ENCODE measurements around the gene PRPF40A.

DNA sequence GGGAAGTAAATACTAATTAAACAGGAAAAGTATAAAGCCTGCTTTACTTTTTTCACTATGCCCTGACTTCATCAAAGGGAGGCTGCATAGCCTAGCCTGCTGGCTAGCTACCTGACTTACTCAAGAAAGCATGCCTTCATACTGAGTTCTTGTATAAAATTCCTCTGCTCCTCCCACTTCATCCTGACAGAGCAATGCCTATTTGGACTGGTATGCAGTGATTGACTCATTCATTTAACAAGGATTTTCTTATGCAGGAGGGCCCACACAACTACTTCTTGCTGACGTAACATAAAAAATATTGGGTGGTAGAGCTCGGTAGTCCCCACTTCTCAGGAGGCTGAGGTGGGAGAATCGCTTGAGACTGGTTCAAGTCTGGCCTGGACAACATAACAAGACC lies 70.5 kb downstream of the PRPF40A start:
- TF ChIP-seq, protein P1, sequence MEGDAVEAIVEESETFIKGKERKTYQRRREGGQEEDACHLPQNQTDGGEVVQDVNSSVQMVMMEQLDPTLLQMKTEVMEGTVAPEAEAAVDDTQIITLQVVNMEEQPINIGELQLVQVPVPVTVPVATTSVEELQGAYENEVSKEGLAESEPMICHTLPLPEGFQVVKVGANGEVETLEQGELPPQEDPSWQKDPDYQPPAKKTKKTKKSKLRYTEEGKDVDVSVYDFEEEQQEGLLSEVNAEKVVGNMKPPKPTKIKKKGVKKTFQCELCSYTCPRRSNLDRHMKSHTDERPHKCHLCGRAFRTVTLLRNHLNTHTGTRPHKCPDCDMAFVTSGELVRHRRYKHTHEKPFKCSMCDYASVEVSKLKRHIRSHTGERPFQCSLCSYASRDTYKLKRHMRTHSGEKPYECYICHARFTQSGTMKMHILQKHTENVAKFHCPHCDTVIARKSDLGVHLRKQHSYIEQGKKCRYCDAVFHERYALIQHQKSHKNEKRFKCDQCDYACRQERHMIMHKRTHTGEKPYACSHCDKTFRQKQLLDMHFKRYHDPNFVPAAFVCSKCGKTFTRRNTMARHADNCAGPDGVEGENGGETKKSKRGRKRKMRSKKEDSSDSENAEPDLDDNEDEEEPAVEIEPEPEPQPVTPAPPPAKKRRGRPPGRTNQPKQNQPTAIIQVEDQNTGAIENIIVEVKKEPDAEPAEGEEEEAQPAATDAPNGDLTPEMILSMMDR (IDR thresholded peaks at IDR 0.05; ENCODE audit: borderline replicate concordance, extremely low read depth, low read length, poor library complexity, severe bottlenecking), result no peak
- TF ChIP-seq EZH2 (IDR thresholded peaks at IDR 0.05; ENCODE audit: borderline replicate concordance, low read depth, low read length, severe bottlenecking), result no peak
